ENCODE data around the gene C1orf35.

C1orf35 gene

DNA sequence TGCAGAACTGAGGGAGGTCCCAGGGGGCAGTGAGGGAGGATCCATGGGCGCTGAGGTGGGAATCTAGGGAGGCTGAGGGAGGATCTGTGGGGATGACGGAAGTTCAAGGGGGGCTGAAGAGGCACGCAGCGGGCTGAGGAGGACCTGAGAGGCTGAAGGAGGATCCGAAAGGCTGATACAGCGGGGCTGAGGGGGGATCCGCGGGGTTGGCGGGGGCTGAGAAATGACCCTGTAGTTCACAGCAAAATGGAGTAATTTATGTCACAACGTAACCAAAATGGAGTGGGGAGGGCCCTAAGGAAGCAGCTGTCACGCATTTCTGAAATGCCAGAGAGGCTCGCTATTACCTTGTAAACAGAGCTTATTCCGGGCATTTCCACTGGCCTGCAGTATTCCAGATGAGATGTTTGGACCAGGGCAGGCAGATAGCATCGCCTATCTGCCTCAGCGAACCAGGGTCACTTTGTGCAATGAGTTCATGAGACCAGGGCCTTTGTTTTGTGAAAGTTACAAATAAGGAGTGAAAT is 6.9 kb upstream of the C1orf35 start:
- no peak for DNase-seq (ENCODE audit: low read depth in 2 of 3, low spot score in 1 of 3)

DNA sequence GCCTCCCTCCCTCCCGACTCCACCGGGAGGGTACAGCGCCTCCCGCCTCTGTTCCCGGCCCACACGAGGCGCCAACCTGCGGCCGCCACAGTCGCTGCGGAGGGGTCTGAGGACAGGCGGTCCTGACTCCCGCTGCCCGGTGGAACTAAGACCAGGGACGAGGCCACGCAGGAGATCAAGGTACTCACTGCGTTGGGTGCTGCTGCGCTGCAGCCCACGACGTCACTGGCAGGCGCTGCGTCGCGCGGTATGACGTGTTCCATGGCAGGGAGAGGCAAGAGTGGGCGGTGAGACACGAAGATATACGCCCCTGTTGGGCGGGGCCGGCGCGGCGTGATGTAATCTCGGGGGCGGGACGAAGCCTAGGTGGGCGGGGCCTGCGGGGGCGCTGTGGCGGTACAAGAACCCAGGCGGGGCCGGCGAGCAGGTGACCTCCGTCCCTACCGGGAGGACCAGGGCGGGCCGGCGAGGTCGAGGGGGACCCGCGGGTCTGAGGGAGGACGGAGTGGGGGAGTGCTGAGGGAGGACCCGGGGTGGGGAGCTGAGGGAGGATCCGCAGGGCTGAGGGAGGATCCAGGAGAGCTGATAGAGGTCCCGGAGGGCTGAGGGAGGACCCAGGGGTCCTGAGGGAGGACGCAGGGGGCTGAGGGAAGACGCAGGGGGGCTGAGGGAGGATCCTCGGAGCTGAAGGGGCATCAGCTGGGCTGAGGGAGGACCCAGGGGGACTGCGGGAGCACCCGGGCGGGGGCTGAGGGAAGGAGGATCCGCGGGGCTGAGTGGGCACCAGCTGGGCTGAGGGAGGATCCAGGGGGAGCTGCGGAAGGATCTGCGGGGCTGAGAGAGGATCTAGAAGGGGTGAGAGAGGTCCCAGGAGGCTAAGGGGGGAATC is 6.2 kb upstream of the C1orf35 start, which contains the start of gene MRPL55:
Gene MRPL55, minus strand, starts transcription at position 227 of the 889 bp plus-strand sequence. CDS start 1,039 bp downstream, outside the sequence.
- DNase-seq (ENCODE audit: low read depth in 2 of 3, low spot score in 1 of 3), result peak; percentile 94 to 100 (median 97)

DNA sequence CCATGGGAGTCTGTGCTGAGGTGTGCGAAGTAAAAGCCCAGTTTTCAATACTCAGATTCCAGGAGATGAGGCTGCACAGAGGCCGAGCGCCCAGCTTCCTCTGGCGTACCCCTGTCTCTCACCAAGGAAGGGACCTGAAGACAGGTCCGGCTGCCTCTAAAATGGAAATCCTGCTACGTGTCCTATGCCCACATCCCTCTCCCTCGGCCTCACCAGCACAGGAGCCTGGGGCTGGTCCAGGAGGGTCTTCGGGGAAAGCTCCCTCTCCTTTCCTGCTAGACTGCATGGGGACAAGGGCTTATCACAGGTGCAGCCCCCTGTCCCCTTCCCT is 5.6 kb upstream of the C1orf35 start:
- no peak for DNase-seq (ENCODE audit: low read depth in 2 of 3, low spot score in 1 of 3)

DNA sequence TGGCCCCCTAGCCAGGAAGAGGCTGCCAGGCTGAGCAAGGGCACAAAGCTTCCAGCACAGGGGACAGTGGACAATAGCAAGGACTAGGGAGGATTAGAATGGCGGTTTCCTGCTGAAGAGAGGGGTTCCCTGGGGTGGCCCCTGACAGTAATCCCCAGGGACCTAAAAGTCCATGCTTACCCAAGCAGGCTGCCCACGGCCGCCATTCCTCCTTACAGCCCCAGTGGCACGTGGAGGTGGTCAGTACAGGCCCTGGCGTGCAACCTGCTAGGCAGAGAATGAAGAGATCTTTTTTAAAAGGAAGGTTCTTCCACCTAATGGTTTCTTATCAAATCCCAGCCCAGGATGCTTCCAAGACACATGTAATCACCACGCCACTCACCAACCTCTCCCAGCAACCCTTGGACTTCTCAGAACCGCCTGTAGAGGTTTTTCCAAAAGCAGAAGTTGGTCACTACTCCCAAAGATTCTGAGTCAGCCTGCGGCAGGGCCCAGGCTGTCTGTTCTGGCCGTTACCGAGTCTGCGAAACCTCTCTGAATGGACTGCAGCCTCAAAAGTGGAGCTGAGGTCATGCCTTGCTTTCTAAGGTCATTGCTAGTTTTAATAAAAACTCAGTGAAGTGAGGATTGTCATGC is 5.0 kb upstream of the C1orf35 start:
- no peak for DNase-seq (ENCODE audit: low read depth in 2 of 3, low spot score in 1 of 3)

DNA sequence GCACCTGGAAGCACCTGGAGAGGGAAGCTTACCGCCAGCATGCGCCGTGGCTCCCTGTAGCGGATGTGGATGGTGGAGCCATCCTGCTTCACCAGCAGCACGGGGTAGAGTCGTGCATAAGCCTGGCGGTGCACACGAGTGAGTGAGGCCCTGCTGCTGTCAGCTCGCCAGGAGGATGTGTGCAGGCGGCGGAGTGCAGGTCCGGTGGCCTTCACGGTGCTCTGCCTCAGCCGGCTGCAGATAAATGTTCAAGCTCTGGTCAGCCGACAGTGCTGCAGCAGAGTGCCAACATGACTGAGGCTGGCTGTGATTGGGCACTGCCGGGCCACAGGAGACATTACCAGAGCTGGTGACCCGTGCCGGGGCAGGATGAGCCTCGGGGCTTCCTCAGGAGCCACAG is 4.5 kb upstream of the C1orf35 start:
- DNase-seq (ENCODE audit: low read depth in 2 of 3, low spot score in 1 of 3), result no peak

GRCh38 chr1:228106800-228107054 is 3.6 kb upstream of the C1orf35 start:
- no peak for DNase-seq (ENCODE audit: low read depth in 2 of 3, low spot score in 1 of 3)

GRCh38 chr1:228105996-228106799 is 3.1 kb upstream of the C1orf35 start:
- DNase-seq (ENCODE audit: low read depth in 2 of 3, low spot score in 1 of 3), result no peak

DNA sequence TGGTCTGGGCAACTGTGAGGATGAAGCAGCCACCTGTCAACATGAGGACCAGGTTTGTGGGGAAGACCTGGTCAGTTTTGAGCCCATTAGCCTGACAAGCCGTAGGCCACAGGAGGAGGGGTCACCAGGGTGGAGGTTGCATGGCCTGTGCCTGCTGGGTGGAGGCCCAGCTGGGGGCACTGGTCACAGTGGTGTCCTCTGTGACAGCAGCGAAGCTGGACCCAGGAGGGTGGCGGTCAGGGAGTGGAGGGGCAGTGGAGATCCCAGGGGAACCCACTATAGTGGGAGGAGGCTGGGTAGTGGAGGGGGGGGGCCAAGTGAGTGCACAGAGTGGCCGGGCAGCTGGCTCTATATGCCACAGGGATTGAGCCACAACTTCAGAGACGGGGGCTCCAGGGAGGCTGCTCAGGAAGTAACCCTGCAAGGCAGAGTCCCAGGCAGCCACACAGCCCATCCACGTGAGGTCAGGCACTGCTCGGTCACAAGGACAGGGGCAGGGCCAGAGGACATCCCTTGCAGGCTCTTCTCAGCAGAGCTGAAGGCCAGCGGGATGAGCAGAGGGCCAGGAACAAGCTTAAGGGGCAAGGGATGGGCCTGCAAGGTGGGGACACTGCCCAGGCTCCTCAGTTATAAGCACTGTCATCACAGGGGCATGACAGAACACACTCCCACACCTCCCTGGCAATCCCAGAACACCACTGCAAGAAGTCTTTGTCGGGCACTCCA is 2.3 kb upstream of the C1orf35 start:
- DNase-seq (ENCODE audit: low read depth in 2 of 3, low spot score in 1 of 3), result no peak

DNA sequence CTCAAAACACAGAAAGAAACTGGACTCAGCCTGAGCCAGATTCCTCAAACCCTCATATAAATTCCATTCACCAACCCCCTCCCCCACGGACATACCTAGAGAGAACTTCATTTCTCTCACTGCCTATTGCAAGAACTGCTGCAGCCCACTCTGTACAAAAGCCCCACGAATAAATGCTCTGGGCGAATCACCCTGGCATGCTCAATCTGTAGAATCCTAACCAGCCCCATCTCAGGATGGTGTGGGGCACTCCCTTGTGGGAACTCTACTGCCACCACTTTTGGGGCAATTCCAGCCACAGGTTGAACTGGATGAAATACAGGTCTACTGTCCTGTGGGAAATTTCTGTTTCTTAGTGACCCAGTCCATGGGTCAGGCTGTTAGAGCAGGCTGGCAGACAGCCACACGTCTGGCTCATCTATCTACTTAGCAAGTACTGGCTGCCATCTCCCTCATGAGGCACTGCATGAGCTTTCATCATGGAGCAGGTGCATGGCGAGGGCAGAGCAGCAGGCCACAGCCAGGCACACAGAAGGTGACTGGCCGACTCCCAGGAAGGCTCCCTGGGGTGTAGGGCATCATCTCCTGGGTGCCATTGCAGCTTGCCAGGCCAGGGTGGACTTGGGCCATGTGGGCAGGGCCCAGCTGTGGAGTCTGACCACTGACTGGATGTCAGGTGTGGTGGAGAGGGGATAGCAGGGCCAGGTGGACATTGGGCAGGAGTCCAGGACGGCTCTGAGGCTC is 1.6 kb upstream of the C1orf35 start:
- no peak for DNase-seq (ENCODE audit: low read depth in 2 of 3, low spot score in 1 of 3)

- no peak for DNase-seq (ENCODE audit: low read depth in 2 of 3, low spot score in 1 of 3)
Measured at GRCh38 chr1:228101994-228102790, 933 bp downstream of the C1orf35 start.

DNA sequence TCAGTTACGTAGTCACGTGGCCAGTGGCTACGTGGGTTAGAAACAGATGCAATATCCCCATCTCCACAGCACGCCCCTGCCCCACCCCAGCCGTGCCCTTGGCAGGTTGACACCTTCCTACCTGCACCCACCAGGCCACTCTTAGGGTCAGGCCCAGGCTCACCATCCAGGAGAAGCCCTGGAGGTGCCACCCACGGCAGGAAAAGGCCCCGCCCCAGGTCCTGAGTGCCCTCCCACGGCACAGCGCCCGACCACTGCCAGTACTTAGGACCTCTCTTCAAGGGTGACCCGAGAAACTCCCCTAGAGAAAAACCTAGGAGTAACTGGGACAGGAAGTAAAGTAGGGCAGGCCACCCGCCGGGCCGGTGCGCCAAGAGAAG is 1.5 kb downstream of the C1orf35 start:
- no peak for DNase-seq (ENCODE audit: low read depth in 2 of 3, low spot score in 1 of 3)

DNA sequence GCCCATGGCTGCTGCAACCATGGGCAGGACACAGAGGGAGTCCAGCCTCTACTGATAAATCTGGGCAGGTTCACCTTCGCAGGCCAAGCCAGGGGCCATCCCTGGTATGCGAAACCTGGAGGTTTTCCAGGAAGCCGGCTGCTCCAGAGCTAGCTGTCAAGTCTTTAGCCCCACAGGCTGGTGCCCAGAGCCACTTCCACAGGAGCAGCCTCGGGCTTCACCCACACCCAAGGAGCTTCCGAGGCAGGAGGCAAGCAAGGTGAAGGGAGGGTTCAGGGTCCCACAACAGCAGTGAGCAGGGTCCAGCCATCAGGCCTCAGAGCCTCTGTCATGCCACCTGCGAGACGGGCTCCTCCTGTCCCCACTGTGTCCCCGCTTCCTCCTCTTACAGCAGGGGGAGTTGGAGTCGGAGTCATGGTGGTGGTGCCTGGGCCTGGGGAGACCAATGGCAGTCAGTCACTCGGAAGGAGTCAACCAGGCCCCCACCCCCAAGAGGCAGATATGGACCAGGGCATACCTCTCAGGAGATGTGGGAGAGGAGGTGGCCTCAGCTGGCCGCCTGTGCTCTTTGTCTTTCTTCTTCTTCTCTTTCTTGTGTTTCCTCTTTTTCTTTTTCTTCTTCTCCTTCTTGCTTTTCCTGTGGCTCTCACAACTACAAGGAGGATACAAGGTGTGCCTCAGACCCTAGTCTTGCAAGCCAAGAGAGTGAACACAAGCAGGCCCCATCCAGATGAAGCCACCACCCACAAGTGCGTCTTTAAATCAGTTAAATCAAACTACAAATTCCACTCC is 2.1 kb downstream of the C1orf35 start:
- no peak for DNase-seq (ENCODE audit: low read depth in 2 of 3, low spot score in 1 of 3)

DNA sequence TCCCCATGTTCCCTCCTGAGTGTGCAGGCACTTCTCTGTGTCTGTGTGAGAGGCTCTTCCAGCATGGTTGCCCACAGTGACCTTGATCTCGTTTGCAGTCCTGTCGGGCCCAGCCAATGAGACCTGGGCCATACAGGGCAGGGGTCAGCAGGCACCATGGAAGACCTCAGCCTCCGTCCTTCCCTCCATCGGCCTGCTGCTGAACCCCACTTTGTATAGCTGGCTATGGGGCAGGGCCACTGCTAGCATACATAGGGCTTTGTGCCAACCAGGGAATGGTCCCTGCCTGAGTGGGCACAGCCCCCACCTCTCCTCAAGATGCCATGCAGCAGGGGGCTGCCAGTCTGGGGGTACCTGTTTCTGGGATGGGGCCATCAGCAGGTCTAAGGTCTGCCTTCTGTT is 3.8 kb downstream of the C1orf35 start:
- DNase-seq (ENCODE audit: low read depth in 2 of 3, low spot score in 1 of 3), result no peak

- DNase-seq (ENCODE audit: low read depth in 2 of 3, low spot score in 1 of 3), result no peak
Measured at GRCh38 chr1:228098323-228098931, 4.7 kb downstream of the C1orf35 start.

DNA sequence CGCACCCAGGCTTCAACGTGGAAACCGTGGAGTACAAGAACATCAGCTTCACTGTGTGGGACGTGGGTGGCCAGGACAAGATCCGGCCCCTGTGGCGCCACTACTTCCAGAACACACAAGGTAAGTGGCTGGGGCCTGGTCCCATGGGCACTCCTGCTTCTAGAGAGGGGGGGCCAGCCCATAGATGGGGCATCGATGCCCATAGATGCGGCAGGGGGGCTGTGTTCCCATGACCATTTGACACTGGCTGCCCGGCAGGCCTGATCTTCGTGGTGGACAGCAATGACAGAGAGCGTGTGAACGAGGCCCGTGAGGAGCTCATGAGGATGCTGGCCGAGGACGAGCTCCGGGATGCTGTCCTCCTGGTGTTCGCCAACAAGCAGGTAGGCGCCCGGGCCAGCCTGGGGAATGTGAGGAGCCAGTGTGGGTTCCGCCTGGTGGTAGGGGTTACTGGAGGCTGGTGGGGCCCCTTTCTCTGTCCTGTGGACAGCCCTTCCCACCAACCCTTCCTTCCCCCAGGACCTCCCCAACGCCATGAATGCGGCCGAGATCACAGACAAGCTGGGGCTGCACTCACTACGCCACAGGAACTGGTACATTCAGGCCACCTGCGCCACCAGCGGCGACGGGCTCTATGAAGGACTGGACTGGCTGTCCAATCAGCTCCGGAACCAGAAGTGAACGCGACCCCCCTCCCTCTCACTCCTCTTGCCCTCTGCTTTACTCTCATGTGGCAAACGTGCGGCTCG is 5.6 kb downstream of the C1orf35 start:
- no peak for DNase-seq (ENCODE audit: low read depth in 2 of 3, low spot score in 1 of 3)

GRCh38 chr1:228096416-228097332 is 6.5 kb downstream of the C1orf35 start:
- DNase-seq (ENCODE audit: low read depth in 2 of 3, low spot score in 1 of 3), result no peak

DNA sequence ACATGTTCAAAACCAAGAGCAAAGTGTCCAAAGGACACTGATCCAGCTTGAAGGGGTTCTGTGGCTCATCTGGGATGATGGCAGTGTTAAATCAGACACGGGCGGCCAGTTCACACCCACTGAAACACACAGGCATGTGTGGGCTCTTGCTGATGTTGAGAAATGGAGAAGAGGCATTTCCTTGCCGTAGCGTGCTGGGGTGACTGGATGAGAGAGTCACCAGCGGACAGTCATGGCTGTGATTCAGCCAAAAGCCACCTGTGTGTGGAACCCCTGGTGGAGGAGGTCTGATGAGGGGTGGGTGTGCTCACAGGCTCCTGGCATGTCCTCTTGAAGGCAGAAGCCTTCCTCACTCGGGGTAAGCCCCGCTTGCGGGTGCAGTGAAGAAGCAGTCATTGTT is 7.2 kb downstream of the C1orf35 start:
- DNase-seq (ENCODE audit: low read depth in 2 of 3, low spot score in 1 of 3), result no peak

Data from stimulated activated CD4-positive, alpha-beta T cell treated with anti-CD3 and anti-CD28 coated beads, Interleukin-12 subunit alpha, Interleukin-12 subunit beta, amount 100 ng/mL, for 48 hours (primary cell).